ENCODE data around the gene ATM.

GRCh38 chr11:108196901-108197300 lies 26.0 kb upstream of the ATM start:
- TF ChIP-seq CTCF (IDR thresholded peaks at IDR 0.05; ENCODE audit: insufficient read depth, low read length, poor library complexity, severe bottlenecking) (no peak), EZH2phosphoT487 (conservative IDR thresholded peaks at IDR 0.05; ENCODE audit: low read length) (no peak)

Data from SU-DHL-6 (cell line).